Mesendoderm (in vitro differentiated cells): Measurements from ENCODE around the gene CAPN13.

Experiments used
- DNase-seq: peaks from one replicate; pipeline ENCODE4 v3.0.0; 2013
- H2AK5ac ChIP-seq: 2 replicates; pipeline ENCODE4 v1.6.1; 2013; ENCODE audit warnings: low read length, inconsistent platforms
- H2BK120ac ChIP-seq: 2 replicates; pipeline ENCODE4 v1.6.1; 2013; ENCODE audit warnings: low read depth, mild to moderate bottlenecking, low read length, moderate library complexity, mixed read lengths
- H2BK15ac ChIP-seq: replicated peaks from 2 replicates; pipeline ENCODE4 v1.6.1; 2013; ENCODE audit warnings: low read depth, mild to moderate bottlenecking, moderate library complexity
- H2BK5ac ChIP-seq: 2 replicates; pipeline ENCODE4 v1.6.1; 2013; ENCODE audit warnings: low read length, inconsistent platforms
- H3K18ac ChIP-seq: 2 replicates; pipeline ENCODE4 v1.6.1; 2013; ENCODE audit warnings: mild to moderate bottlenecking, low read length, mixed read lengths
- H3K23ac ChIP-seq: one replicate; pipeline ENCODE4 v1.6.1; 2013; ENCODE audit warnings: low read length
- H3K27ac ChIP-seq: 2 replicates; pipeline ENCODE4 v1.5.1; 2013; ENCODE audit warnings: low read depth, mild to moderate bottlenecking, inconsistent platforms, low read length, moderate library complexity
- H3K27me3 ChIP-seq: 2 replicates; pipeline ENCODE4 v1.6.1; 2013; ENCODE audit warnings: low read length, control low read depth, mild to moderate bottlenecking, inconsistent platforms; ENCODE audit not compliant: insufficient read depth, poor library complexity
- H3K36me3 ChIP-seq: 2 replicates; pipeline ENCODE4 v1.6.1; 2013; ENCODE audit warnings: low read length, inconsistent platforms; ENCODE audit not compliant: control insufficient read depth, insufficient read depth
- H3K4ac ChIP-seq: one replicate; pipeline ENCODE4 v1.6.1; 2013; ENCODE audit warnings: low read depth, mild to moderate bottlenecking, low read length, moderate library complexity
- H3K4me1 ChIP-seq: 2 replicates; pipeline ENCODE4 v1.6.1; 2013; ENCODE audit warnings: low read depth, low read length, inconsistent platforms; ENCODE audit not compliant: control insufficient read depth
- H3K4me2 ChIP-seq: 2 replicates; pipeline ENCODE4 v1.6.1; 2013; ENCODE audit warnings: low read length
- H3K4me3 ChIP-seq: 2 replicates; pipeline ENCODE4 v1.5.1; 2013; ENCODE audit warnings: mild to moderate bottlenecking, low read length
- H3K56ac ChIP-seq: one replicate; pipeline ENCODE4 v1.6.1; 2013; ENCODE audit warnings: low read length
- H3K79me1 ChIP-seq: 2 replicates; pipeline ENCODE4 v1.6.1; 2013; ENCODE audit warnings: low read length, inconsistent platforms
- H3K79me2 ChIP-seq: 2 replicates; pipeline ENCODE4 v1.6.1; 2013; ENCODE audit warnings: mild to moderate bottlenecking, low read length; ENCODE audit not compliant: control insufficient read depth, insufficient read depth
- H3K9ac ChIP-seq: 2 replicates; pipeline ENCODE4 v1.6.1; 2013; ENCODE audit warnings: low read length, inconsistent platforms
- H4K5ac ChIP-seq: one replicate; pipeline ENCODE4 v1.6.1; 2013; ENCODE audit warnings: low read length
- H4K8ac ChIP-seq: one replicate; pipeline ENCODE4 v1.6.1; 2013; ENCODE audit warnings: low read depth, mild to moderate bottlenecking, control low read depth, low read length, moderate library complexity
- WGBS: extraction: QIAGEN DNeasy Blood & Tissue Kit; methylation state at CpG from one replicate; pipeline ENCODE4 v1.1.7; 2013; ENCODE audit warnings: low lambda C conversion rate, missing lambda C conversion rate; ENCODE audit not compliant: insufficient coverage; ENCODE audit errors: extremely low coverage; 5-methylcytosine and 5-hydroxymethylcytosine counted together

The CAPN13 gene

GRCh38 chr2:30826481-30826880 lies 19.2 kb upstream of the CAPN13 start:
- no peaks in the 10 kb centered on the region for H3K4me1 ChIP-seq
- no peak overlapping the region for H4K5ac ChIP-seq
- H2BK15ac ChIP-seq, result no peak overlapping the region
- H3K4me2 ChIP-seq, result no peak overlapping the region
- no peak overlapping the region for H3K4ac ChIP-seq
- H3K9ac ChIP-seq, result no peak overlapping the region
- no peak for DNase-seq
- H3K79me1 ChIP-seq, result no peaks in the 10 kb centered on the region
- H2AK5ac ChIP-seq, result no peak overlapping the region
- no peaks in the 10 kb centered on the region for H3K36me3 ChIP-seq
- H3K4me3 ChIP-seq, result no peak overlapping the region
- no peak overlapping the region for H2BK120ac ChIP-seq
- H2BK5ac ChIP-seq, result no peak overlapping the region
- no peak overlapping the region for H3K56ac ChIP-seq
- WGBS, result no CpG with 5 or more reads among the region's 2 CpGs
- no peak overlapping the region for H4K8ac ChIP-seq
- no peaks in the 10 kb centered on the region for H3K27me3 ChIP-seq
- no peak overlapping the region for H3K27ac ChIP-seq
- H3K79me2 ChIP-seq, result no peaks in the 10 kb centered on the region
- no peak overlapping the region for H3K18ac ChIP-seq
- H3K23ac ChIP-seq, result no peak overlapping the region

DNA sequence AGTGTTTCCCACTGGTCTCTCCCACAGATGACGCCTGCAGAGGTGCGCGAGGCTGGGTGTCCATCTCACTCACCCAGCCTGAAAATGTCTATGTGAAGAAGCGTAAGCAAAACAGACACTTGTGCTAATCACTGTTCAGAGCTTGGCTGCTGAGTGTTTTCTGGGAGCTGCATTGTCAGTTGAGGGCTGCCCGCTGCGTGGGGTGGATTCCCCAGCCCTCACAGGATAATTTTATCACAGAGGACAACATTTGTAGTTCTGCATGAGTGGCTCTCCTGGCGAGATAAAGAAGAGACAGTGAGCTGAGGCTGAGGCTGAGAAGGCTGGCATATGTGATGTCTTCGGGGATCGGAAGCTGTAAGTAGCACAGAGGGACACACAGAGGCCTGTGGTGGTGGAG lies 16.2 kb upstream of the CAPN13 start:
- Histone ChIP-seq H3K4ac (no peak overlapping the region), H3K56ac (no peak overlapping the region), H2BK5ac (no peak overlapping the region), H3K4me3 (no peak overlapping the region), H4K5ac (no peak overlapping the region), H3K9ac (no peak overlapping the region), H3K18ac (no peak overlapping the region), H3K4me2 (no peak overlapping the region), H3K79me1 (no peaks in the 10 kb centered on the region), H3K4me1 (no peaks in the 10 kb centered on the region), H2AK5ac (no peak overlapping the region), H3K27me3 (no peaks in the 10 kb centered on the region), H3K36me3 (no peaks in the 10 kb centered on the region), H3K79me2 (no peaks in the 10 kb centered on the region), H2BK120ac (no peak overlapping the region), H3K23ac (no peak overlapping the region), H3K27ac (no peak overlapping the region), H2BK15ac (no peak overlapping the region), H4K8ac (no peak overlapping the region)
- WGBS, result no CpG with 5 or more reads among the region's 9 CpGs
- no peak for DNase-seq

GRCh38 chr2:30821960-30822359 lies 14.7 kb upstream of the CAPN13 start:
- no peak for DNase-seq
- Histone ChIP-seq H3K27me3 (no peaks in the 10 kb centered on the region), H3K9ac (no peak overlapping the region), H2BK5ac (no peak overlapping the region), H3K79me2 (no peaks in the 10 kb centered on the region), H3K4me2 (no peak overlapping the region), H3K4ac (no peak overlapping the region), H3K27ac (no peak overlapping the region), H2BK15ac (no peak overlapping the region), H3K79me1 (no peaks in the 10 kb centered on the region), H3K18ac (no peak overlapping the region), H3K4me3 (no peak overlapping the region), H3K23ac (no peak overlapping the region), H4K5ac (no peak overlapping the region), H3K4me1 (no peaks in the 10 kb centered on the region), H3K56ac (no peak overlapping the region), H2BK120ac (no peak overlapping the region), H3K36me3 (no peaks in the 10 kb centered on the region), H4K8ac (no peak overlapping the region), H2AK5ac (no peak overlapping the region)
- WGBS, result no CpG with 5 or more reads among the region's 9 CpGs

GRCh38 chr2:30820381-30821055 lies 13.3 kb upstream of the CAPN13 start:
- Histone ChIP-seq H3K4me2 (no peak overlapping the region), H3K18ac (no peak overlapping the region), H4K5ac (no peak overlapping the region), H2AK5ac (no peak overlapping the region), H3K79me1 (no peaks in the 10 kb centered on the region), H2BK5ac (no peak overlapping the region), H2BK15ac (no peak overlapping the region), H3K23ac (no peak overlapping the region), H2BK120ac (no peak overlapping the region), H4K8ac (no peak overlapping the region), H3K27me3 (no peaks in the 10 kb centered on the region), H3K4me3 (no peak overlapping the region), H3K4ac (no peak overlapping the region), H3K4me1 (no peaks in the 10 kb centered on the region), H3K56ac (no peak overlapping the region), H3K9ac (no peak overlapping the region), H3K27ac (no peak overlapping the region), H3K36me3 (no peaks in the 10 kb centered on the region), H3K79me2 (no peaks in the 10 kb centered on the region)
- WGBS, result no CpG with 5 or more reads among the region's 12 CpGs
- DNase-seq, result no peak

GRCh38 chr2:30809938-30810337 lies 2.7 kb upstream of the CAPN13 start:
- no peak overlapping the region for H4K8ac ChIP-seq
- no peak overlapping the region for H3K9ac ChIP-seq
- H2BK5ac ChIP-seq, result no peak overlapping the region
- H3K79me1 ChIP-seq, result no peaks in the 10 kb centered on the region
- H3K23ac ChIP-seq, result no peak overlapping the region
- no peak overlapping the region for H3K18ac ChIP-seq
- peaks cover 3% of the 10 kb centered on the region for H3K4me1 ChIP-seq
- H2AK5ac ChIP-seq, result no peak overlapping the region
- H3K27me3 ChIP-seq, result no peaks in the 10 kb centered on the region
- H3K56ac ChIP-seq, result no peak overlapping the region
- H3K4me3 ChIP-seq, result no peak overlapping the region
- H2BK15ac ChIP-seq, result no peak overlapping the region
- no peaks in the 10 kb centered on the region for H3K36me3 ChIP-seq
- H3K4me2 ChIP-seq, result no peak overlapping the region
- H3K27ac ChIP-seq, result no peak overlapping the region
- no peak overlapping the region for H3K4ac ChIP-seq
- no peak for DNase-seq
- WGBS, result no CpG with 5 or more reads among the region's 4 CpGs
- H2BK120ac ChIP-seq, result no peak overlapping the region
- no peak overlapping the region for H4K5ac ChIP-seq
- H3K79me2 ChIP-seq, result no peaks in the 10 kb centered on the region

DNA sequence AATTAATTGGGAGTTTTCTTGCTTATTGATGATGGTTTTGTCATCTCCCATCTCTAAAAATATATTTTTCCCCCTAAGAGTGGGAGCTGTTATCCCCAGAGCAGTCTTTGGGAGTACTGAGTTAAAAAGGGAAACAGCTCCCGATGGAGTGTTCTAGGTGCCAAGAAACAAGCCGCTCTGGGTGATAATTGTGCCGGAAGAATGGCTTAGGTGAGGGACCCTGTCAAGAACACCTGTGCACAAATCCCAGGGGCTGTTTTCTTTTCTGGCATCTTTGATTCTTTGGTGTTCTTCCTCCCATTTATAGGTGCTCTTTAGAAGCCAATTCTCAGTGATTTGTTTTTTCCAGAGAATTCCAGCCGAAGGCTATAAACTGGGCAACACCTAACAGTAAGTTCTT lies 1.4 kb upstream of the CAPN13 start:
- Histone ChIP-seq H2BK120ac (no peak overlapping the region), H3K4ac (no peak overlapping the region), H3K9ac (no peak overlapping the region), H4K8ac (no peak overlapping the region), H3K23ac (no peak overlapping the region), H3K27ac (no peak overlapping the region), H3K79me2 (no peaks in the 10 kb centered on the region), H2BK15ac (no peak overlapping the region), H3K27me3 (no peaks in the 10 kb centered on the region), H2AK5ac (no peak overlapping the region), H3K4me2 (no peak overlapping the region), H3K36me3 (no peaks in the 10 kb centered on the region), H3K4me1 (peaks cover 3% of the 10 kb centered on the region), H3K79me1 (no peaks in the 10 kb centered on the region), H3K56ac (no peak overlapping the region), H4K5ac (no peak overlapping the region), H3K4me3 (no peak overlapping the region), H2BK5ac (no peak overlapping the region), H3K18ac (no peak overlapping the region)
- no peak for DNase-seq
- no CpG with 5 or more reads among the region's 4 CpGs for WGBS
